Measurements from ENCODE around the gene MSX2.

The MSX2 gene

GRCh38 chr5:174693697-174694385, 30.5 kb upstream of the MSX2 start:
- H3K4me3 ChIP-seq = no peak overlapping the region
- no peak overlapping the region for H3K27ac ChIP-seq
- DNase-seq = no peak
- no peaks in the 10 kb centered on the region for H3K4me1 ChIP-seq
- intact Hi-C loops (cut with DNase I; ENCODE audit: low total_unique reads) = no loop called here
- no peaks in the 10 kb centered on the region for H3K9me3 ChIP-seq
- no peaks in the 10 kb centered on the region for H3K36me3 ChIP-seq
- TF ChIP-seq, protein P1, sequence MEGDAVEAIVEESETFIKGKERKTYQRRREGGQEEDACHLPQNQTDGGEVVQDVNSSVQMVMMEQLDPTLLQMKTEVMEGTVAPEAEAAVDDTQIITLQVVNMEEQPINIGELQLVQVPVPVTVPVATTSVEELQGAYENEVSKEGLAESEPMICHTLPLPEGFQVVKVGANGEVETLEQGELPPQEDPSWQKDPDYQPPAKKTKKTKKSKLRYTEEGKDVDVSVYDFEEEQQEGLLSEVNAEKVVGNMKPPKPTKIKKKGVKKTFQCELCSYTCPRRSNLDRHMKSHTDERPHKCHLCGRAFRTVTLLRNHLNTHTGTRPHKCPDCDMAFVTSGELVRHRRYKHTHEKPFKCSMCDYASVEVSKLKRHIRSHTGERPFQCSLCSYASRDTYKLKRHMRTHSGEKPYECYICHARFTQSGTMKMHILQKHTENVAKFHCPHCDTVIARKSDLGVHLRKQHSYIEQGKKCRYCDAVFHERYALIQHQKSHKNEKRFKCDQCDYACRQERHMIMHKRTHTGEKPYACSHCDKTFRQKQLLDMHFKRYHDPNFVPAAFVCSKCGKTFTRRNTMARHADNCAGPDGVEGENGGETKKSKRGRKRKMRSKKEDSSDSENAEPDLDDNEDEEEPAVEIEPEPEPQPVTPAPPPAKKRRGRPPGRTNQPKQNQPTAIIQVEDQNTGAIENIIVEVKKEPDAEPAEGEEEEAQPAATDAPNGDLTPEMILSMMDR (IDR thresholded peaks at IDR 0.05) = no peak
- H3K27me3 ChIP-seq = peaks cover 0 to 45% of the 10 kb centered on the region in 2 donors

GRCh38 chr5:174694611-174695010, 29.8 kb upstream of the MSX2 start:
- intact Hi-C loops (cut with DNase I; ENCODE audit: low total_unique reads) = no loop called here
- H3K36me3 ChIP-seq = no peaks in the 10 kb centered on the region
- TF ChIP-seq, protein P1 (IDR thresholded peaks at IDR 0.05) = no peak
- no peak overlapping the region for H3K27ac ChIP-seq
- no peaks in the 10 kb centered on the region for H3K9me3 ChIP-seq
- H3K4me1 ChIP-seq = no peaks in the 10 kb centered on the region
- DNase-seq = no peak
- no peak overlapping the region for H3K4me3 ChIP-seq
- peaks cover 0 to 38% of the 10 kb centered on the region in 2 donors for H3K27me3 ChIP-seq

DNA sequence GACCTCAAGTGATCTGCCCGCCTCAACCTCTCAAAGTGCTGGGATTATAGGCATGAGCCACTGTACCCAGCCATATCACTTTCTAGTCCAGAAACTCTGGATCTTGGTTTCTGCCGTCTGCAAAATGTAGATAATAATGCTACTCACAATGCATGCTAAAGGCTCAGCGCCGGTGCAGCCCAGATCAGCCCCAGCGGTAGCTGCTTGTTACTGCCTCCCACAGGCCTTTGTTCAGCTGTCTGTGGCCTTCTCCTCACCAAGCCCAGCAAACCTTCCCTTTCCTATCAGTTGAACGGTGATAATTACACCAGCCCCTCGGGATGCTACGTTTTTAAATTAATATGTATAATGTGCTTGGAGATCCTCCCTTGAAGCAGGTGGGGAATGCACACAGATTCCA, 26.2 kb upstream of the MSX2 start:
- H3K27ac ChIP-seq = no peak overlapping the region
- no peaks in the 10 kb centered on the region for H3K9me3 ChIP-seq
- H3K4me1 ChIP-seq = no peaks in the 10 kb centered on the region
- DNase-seq = no peak
- TF ChIP-seq, protein P1 (IDR thresholded peaks at IDR 0.05) = no peak
- H3K36me3 ChIP-seq = no peaks in the 10 kb centered on the region
- intact Hi-C loops (cut with DNase I; ENCODE audit: low total_unique reads) = no loop called here
- H3K4me3 ChIP-seq = no peak overlapping the region
- peaks cover 0 to 15% of the 10 kb centered on the region in 2 donors for H3K27me3 ChIP-seq

GRCh38 chr5:174699131-174699530, 25.3 kb upstream of the MSX2 start:
- Histone ChIP-seq H3K9me3 (no peaks in the 10 kb centered on the region), H3K27ac (no peak overlapping the region), H3K4me3 (no peak overlapping the region), H3K4me1 (no peaks in the 10 kb centered on the region), H3K36me3 (no peaks in the 10 kb centered on the region), H3K27me3 (peaks cover 0 to 11% of the 10 kb centered on the region in 2 donors)
- no peak for DNase-seq
- TF ChIP-seq, protein P1 (IDR thresholded peaks at IDR 0.05) = no peak
- intact Hi-C loops (cut with DNase I; ENCODE audit: low total_unique reads) = no loop called here

- H3K36me3 ChIP-seq = no peaks in the 10 kb centered on the region
- TF ChIP-seq, protein P1 (IDR thresholded peaks at IDR 0.05) = no peak
- DNase-seq = no peak
- H3K4me3 ChIP-seq = no peak overlapping the region
- H3K27ac ChIP-seq = no peak overlapping the region
- no peaks in the 10 kb centered on the region for H3K9me3 ChIP-seq
- H3K27me3 ChIP-seq = peaks cover 0 to 20% of the 10 kb centered on the region in 2 donors
- intact Hi-C loops (cut with DNase I; ENCODE audit: low total_unique reads) = no loop called here
- peaks cover 0 to 11% (median 5%) of the 10 kb centered on the region in 4 donors for H3K4me1 ChIP-seq
Observed at GRCh38 chr5:174706997-174707572, 17.3 kb upstream of the MSX2 start.
